Measurements from ENCODE around the gene VWA3B.

VWA3B gene

GRCh38 chr2:98333922-98334321 is 247.0 kb downstream of the VWA3B start:
- no peak for DNase-seq (ENCODE audit: low spot score)

- peak; percentile 25 for DNase-seq (ENCODE audit: low spot score)
Measured at GRCh38 chr2:98334439-98335078, 247.6 kb downstream of the VWA3B start.

GRCh38 chr2:98335271-98335670 is 248.3 kb downstream of the VWA3B start:
- DNase-seq (ENCODE audit: low spot score) = no peak

- no peak for DNase-seq (ENCODE audit: low spot score)
Measured at GRCh38 chr2:98341241-98341640, 254.3 kb downstream of the VWA3B start.

DNA sequence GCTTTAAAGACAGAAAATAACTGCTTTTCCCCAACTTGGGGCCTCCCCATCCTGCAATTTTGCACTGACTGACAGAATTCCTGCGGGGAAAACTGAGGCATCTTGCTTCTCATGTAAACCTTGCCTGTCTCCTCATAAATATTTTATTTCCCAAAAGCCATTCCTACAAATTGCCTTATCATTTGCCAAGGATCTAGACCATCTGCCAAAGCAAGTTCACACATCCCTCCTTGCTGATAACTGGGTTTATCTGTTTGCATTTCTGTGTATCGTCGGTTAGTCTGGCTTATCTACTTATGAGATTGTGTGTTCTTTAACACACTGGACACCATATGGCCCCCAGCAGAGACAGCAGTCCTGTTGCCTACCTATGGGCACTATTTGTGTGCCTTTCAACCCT is 256.3 kb downstream of the VWA3B start:
- DNase-seq (ENCODE audit: low spot score) = no peak

- no peak for DNase-seq (ENCODE audit: low spot score)
Measured at GRCh38 chr2:98346311-98347236, 259.6 kb downstream of the VWA3B start, which contains the start of gene CNGA3. Gene CNGA3, plus strand, starts transcription at chr2:98346456. Its CDS starts 23,520 bp downstream, at chr2:98369976.

- no peak for DNase-seq (ENCODE audit: low spot score)
Measured at GRCh38 chr2:98347298-98348065, 260.5 kb downstream of the VWA3B start.

GRCh38 chr2:98348066-98348561 is 261.1 kb downstream of the VWA3B start:
- peak; percentile 21 for DNase-seq (ENCODE audit: low spot score)

DNA sequence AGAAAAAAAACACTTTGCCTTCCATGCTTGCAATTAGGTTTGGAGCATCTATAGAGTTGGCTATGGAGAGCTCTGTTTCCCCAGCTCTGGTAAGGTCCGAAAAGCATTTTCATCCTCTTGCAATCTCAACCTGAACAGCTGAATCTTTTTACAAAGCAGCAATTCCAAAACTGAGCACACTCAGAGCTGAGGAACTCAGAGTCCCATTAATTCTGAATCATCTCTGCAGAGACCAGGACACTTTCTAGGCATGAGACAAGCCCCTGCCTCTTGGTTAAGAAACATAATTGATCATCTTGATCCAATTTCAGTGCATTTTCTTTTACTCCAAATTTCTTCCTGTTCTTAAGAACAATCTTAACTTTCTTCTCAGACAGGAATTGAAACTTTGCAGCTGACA is 263.4 kb downstream of the VWA3B start:
- no peak for DNase-seq (ENCODE audit: low spot score)

DNA sequence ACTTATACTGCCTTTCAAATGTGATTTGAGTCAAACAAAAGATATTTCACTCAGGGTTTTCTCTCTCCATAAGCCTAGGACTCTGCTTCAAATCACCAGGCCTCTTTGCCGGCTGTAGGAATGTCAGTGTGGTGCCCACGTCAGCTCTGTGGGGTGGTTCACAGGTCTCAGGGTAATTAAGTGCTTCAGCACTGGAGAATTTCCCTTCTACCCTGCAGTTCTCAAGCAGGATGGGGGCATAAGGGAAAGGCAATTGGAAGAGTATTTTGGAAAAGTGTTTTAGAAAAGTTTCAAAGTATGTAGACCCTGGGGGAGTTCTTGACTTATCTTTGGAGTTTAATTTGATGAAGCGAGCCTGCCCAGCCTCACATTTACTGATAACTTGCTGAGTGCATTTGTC is 268.9 kb downstream of the VWA3B start:
- peak; percentile 10 for DNase-seq (ENCODE audit: low spot score)

DNA sequence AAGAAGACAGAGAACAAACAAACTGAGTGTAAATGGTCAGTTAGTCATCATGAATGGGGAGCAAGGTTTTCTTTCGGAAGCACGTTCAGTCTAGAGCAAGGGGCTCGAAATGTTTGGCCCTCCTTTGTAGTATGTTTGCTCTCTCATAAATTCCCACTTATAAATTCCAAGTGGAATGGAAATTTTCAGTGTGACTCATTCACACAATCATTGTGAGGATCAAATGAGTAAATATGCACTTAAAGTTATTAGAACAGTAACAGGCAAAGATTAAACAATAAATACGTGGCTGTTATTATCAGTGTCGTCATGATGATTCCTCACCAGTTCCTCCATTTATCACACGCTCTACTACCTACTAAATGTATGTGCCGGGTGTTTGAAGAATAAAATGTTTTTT is 269.8 kb downstream of the VWA3B start:
- peak; percentile 88 for DNase-seq (ENCODE audit: low spot score)

DNA sequence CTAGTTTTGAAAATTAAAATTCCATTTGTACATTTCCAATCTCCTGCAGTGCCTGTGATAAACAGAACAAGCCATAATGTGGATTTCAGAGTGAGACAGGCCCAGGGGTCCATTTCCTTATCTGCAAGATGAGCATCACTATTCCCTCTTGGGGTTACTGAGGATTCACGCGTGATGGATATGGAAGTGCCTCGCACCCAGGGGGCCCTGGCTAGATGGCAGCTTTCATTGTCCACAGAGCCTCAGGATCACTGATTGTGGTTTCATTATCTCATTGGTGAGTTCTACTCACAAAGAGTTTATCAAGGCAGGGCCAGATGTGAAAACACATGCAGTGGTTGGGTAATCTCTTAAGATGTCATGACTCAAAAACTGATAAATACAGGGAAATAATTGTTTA is 270.9 kb downstream of the VWA3B start:
- DNase-seq (ENCODE audit: low spot score) = no peak

DNA sequence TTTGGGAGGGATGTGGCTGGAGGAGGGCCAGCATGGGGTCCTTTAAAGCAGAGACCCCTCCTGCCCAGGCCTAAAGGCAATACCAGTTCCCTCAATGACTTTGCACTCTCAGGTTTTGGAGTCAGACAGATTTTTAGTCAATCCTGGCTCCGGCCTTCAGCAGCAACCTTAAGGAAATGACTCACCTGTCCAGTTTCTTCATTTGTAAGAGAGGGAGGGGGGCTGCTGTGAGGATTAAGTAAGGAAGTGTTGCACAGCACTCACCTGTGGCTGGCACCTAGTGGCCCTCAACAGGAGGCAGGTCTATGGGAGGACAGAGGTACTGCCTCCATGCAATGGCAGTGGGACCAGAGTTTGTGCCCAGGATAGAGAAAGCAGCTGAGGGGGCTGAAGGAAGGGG is 273.0 kb downstream of the VWA3B start:
- no peak for DNase-seq (ENCODE audit: low spot score)

Data from SW480 (cell line).